Panc1 (cell line): ENCODE measurements around the gene CHID1. TPM values are rescaled to one million over a fixed set of nuclear protein-coding genes. Genes with fewer than 3 reads are reported as not detected.

Experiments
- ATAC-seq: fragments of 200-7000 bp; cut with Tn5 transposase; 2 replicates; pipeline ENCODE4 v1.9.1; 2020; ENCODE audit warnings: mild to moderate bottlenecking, moderate library complexity
- BruUV-seq: library from RNA; stranded (reverse); fragments of 400-500 nt; replicated peaks from 2 replicates; lab custom pipeline; 2021; lab: Mats Ljungman, UMichigan
- CTCF ChIA-PET: fragments of 300-600 bp; sonication (Branson Sonifier 250); formaldehyde crosslinking; loops from one replicate; lab custom pipeline; 2022; ENCODE audit warnings: antibody characterized with exemption; lab: Charles Lee
- POLR2A ChIA-PET: fragments of 300-600 bp; sonication (Branson Sonifier 250); formaldehyde crosslinking; loops from one replicate; lab custom pipeline; 2022; ENCODE audit warnings: antibody characterized with exemption; lab: Charles Lee
- DNase-seq: peaks from one replicate; pipeline ENCODE4 v3.0.0-alpha.2; 2010; ENCODE audit warnings: low read depth, low spot score
- H3K27ac ChIP-seq: 2 replicates; pipeline ENCODE4 v1.5.1; 2011; ENCODE audit warnings: mild to moderate bottlenecking, low read length, inconsistent platforms
- H3K27me3 ChIP-seq: fragments of 200-500 bp; sonication (Bioruptor generic); 2 replicates; pipeline ENCODE4 v1.6.0; 2014; ENCODE audit warnings: low read length, inconsistent platforms; ENCODE audit not compliant: control insufficient read depth, insufficient read depth
- H3K36me3 ChIP-seq: fragments of 200-500 bp; sonication (Bioruptor generic); 2 replicates; pipeline ENCODE4 v1.5.1; 2014; ENCODE audit warnings: inconsistent platforms, mild to moderate bottlenecking, low read length, moderate library complexity; ENCODE audit not compliant: control insufficient read depth, insufficient read depth
- H3K4me1 ChIP-seq: 2 replicates; pipeline ENCODE4 v1.5.1; 2011; ENCODE audit warnings: inconsistent platforms, mild to moderate bottlenecking, low read length, moderate library complexity; ENCODE audit not compliant: control insufficient read depth, insufficient read depth
- H3K4me3 ChIP-seq, 2 experiments: 2 replicates each; pipeline ENCODE4 v1.5.1; 2011 to 2012; ENCODE audit warnings: low read depth in 2 of 2, low read length in 2 of 2, mild to moderate bottlenecking in 2 of 2, inconsistent platforms in 1 of 2, moderate library complexity in 1 of 2
- H3K9me3 ChIP-seq: fragments of 200-500 bp; sonication (Bioruptor generic); 2 replicates; pipeline ENCODE4 v1.5.1; 2014; ENCODE audit warnings: low read depth, mild to moderate bottlenecking, inconsistent platforms, low read length, moderate library complexity; ENCODE audit not compliant: control insufficient read depth, insufficient read depth
- CTCF ChIP-seq: fragments of 450-650 bp; IDR thresholded peaks from 2 replicates; pipeline ENCODE4 v1.5.1; 2017; ENCODE audit warnings: mild to moderate bottlenecking
- POLR2AphosphoS5 ChIP-seq: IDR thresholded peaks from 2 replicates; pipeline ENCODE4 v1.6.1; 2012; ENCODE audit warnings: mild to moderate bottlenecking, low read depth, low read length, moderate library complexity
- SIN3A ChIP-seq: IDR thresholded peaks from 2 replicates; pipeline ENCODE4 v1.6.1; 2012; ENCODE audit warnings: low read depth, mild to moderate bottlenecking, low read length, moderate library complexity, borderline replicate concordance; ENCODE audit not compliant: insufficient read depth
- TCF7L2 ChIP-seq: IDR thresholded peaks from 2 replicates; pipeline ENCODE4 v1.6.1; 2011; ENCODE audit warnings: mild to moderate bottlenecking, low read depth, low read length, inconsistent platforms
- in situ Hi-C: cut with HindIII; loops from 2 replicates; pipeline ENCODE4 v1.10.0; 2016; ENCODE audit warnings: low sequenced_read_pairs, low pct_unique_long_range_greater_than_20kb
- intact Hi-C: fragments of 100-400 bp; cut with micrococcal nuclease; formaldehyde crosslinking; loops from one replicate; pipeline ENCODE4 v1.10.0; 2022; ENCODE audit not compliant: unreplicated experiment
- total RNA-seq: library from RNA; stranded (reverse); gene quantifications from one replicate; pipeline ENCODE4 v1.2.1, GENCODE V29; 2021; ENCODE audit not compliant: unreplicated experiment
- TF ChIP-seq, protein P1 (sequence below), 2 experiments: IDR thresholded peaks; 2 replicates each; pipeline ENCODE4 v1.6.1; 2011 to 2012; ENCODE audit warnings: low read depth in 2 of 2, control low read depth in 1 of 2, low read length in 1 of 2, mild to moderate bottlenecking in 1 of 2, moderate library complexity in 1 of 2; ENCODE audit not compliant: insufficient read depth in 1 of 2

The CHID1 gene
- total RNA-seq, 1 experiment from 2014 or later, result 224 TPM

- peak; percentile 8 for ATAC-seq
- peak overlapping the region; percentile 31; the same call in 1 of the 2 replicates for H3K27ac ChIP-seq
- no peaks in the 10 kb centered on the region for H3K9me3 ChIP-seq
- ChIA-PET POLR2A (interaction anchor here (1.3 kb wide), 1 partner anchor 55 kb away, joined by 3 read pairs; no protein-coding TSS in a partner anchor), CTCF (no interaction called here)
- in situ Hi-C loops (no loop called here), intact Hi-C loops (no loop called here)
- BruUV-seq, result no TSS peak
- DNase-seq, result no peak
- H3K36me3 ChIP-seq, result no peaks in the 10 kb centered on the region
- H3K27me3 ChIP-seq, result no peaks in the 10 kb centered on the region
- H3K4me1 ChIP-seq, result peaks cover 63% of the 10 kb centered on the region
- H3K4me3 ChIP-seq, result no peak overlapping the region
- TF ChIP-seq CTCF (no peak), TCF7L2 (no peak), SIN3A (no peak), POLR2AphosphoS5 (no peak)
- TF ChIP-seq, protein P1, sequence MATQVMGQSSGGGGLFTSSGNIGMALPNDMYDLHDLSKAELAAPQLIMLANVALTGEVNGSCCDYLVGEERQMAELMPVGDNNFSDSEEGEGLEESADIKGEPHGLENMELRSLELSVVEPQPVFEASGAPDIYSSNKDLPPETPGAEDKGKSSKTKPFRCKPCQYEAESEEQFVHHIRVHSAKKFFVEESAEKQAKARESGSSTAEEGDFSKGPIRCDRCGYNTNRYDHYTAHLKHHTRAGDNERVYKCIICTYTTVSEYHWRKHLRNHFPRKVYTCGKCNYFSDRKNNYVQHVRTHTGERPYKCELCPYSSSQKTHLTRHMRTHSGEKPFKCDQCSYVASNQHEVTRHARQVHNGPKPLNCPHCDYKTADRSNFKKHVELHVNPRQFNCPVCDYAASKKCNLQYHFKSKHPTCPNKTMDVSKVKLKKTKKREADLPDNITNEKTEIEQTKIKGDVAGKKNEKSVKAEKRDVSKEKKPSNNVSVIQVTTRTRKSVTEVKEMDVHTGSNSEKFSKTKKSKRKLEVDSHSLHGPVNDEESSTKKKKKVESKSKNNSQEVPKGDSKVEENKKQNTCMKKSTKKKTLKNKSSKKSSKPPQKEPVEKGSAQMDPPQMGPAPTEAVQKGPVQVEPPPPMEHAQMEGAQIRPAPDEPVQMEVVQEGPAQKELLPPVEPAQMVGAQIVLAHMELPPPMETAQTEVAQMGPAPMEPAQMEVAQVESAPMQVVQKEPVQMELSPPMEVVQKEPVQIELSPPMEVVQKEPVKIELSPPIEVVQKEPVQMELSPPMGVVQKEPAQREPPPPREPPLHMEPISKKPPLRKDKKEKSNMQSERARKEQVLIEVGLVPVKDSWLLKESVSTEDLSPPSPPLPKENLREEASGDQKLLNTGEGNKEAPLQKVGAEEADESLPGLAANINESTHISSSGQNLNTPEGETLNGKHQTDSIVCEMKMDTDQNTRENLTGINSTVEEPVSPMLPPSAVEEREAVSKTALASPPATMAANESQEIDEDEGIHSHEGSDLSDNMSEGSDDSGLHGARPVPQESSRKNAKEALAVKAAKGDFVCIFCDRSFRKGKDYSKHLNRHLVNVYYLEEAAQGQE (IDR thresholded peaks at IDR 0.05; ENCODE audit: insufficient read depth in 1 of 2, low read depth in 2 of 2, low read length in 1 of 2), result no peak
Observed at GRCh38 chr11:859394-860131, 51.0 kb downstream of the CHID1 start.

DNA sequence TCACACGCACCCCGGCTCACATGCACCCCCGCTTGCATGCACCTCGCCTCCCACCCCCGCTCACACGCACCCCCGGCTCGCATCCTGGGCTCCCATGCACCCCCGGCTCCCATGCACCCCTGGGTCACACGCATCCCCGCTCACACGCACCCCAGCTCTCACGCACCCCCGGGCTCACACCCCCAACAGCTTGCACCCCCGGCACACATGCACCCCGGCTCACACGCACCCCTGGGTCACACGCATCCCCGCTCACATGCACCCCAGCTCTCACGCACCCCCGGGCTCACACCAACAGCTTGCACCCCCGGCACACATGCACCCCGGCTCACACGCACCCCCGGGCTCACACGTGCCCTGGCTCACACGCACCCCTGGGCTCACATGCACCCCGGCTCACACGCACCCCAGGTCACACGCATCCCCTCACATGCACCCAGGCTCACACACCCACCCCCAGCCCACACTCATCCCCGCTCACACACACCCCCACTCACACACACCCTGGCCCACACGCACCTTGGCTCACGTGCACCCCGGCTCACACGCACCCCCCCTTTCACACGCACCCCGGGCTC, 51.8 kb downstream of the CHID1 start:
- Histone ChIP-seq H3K36me3 (no peaks in the 10 kb centered on the region), H3K4me3 (no peak overlapping the region), H3K27me3 (no peaks in the 10 kb centered on the region), H3K9me3 (no peaks in the 10 kb centered on the region), H3K27ac (no peak overlapping the region), H3K4me1 (peaks cover 56% of the 10 kb centered on the region)
- ATAC-seq (no peak), DNase-seq (no peak)
- in situ Hi-C loops (no loop called here), intact Hi-C loops (no loop called here)
- BruUV-seq, result no TSS peak
- ChIA-PET POLR2A (no interaction called here), CTCF (no interaction called here)
- no peak for TF ChIP-seq CTCF
- no peak for TF ChIP-seq POLR2AphosphoS5
- no peak for TF ChIP-seq TCF7L2
- TF ChIP-seq, protein P1 (IDR thresholded peaks at IDR 0.05; ENCODE audit: insufficient read depth in 1 of 2, low read depth in 2 of 2, low read length in 1 of 2), result no peak
- no peak for TF ChIP-seq SIN3A
